Globus pallidus (tissue), 1 donor: ENCODE results near the gene KRTAP3-2.
A peak's percentile ranks its signal among the peaks of the same experiment; 100 is the strongest.
"Not testable (repeated sequence)": the region's sequence is repeated elsewhere in the genome, so short reads cannot be mapped to it uniquely, and the experiment has no call there.

Source experiments
- DNase-seq: peaks from one replicate; pipeline ENCODE4 v3.0.0-alpha.2; 2015; ENCODE audit warnings: low spot score

The KRTAP3-2 gene

GRCh38 chr17:40999563-40999962, at the start of gene KRTAP3-2:
Gene KRTAP3-2 (minus strand): TSS chr17:40999906. CDS start chr17:40999853, 53 bp downstream.
- not testable (repeated sequence) for DNase-seq

- DNase-seq = no peak
These were observed 49.4 kb upstream of the KRTAP3-2 start for GRCh38 chr17:41049110-41049509.

GRCh38 chr17:41048441-41048840, 48.7 kb upstream of the KRTAP3-2 start:
- DNase-seq = no peak

GRCh38 chr17:41046735-41047465, 47.2 kb upstream of the KRTAP3-2 start, which contains the start of gene KRTAP2-1:
Gene KRTAP2-1 (minus strand): TSS chr17:41047316. CDS start chr17:41047267, 49 bp downstream.
- not testable (repeated sequence) for DNase-seq

GRCh38 chr17:41042953-41043352, 43.2 kb upstream of the KRTAP3-2 start:
- DNase-seq = no peak

- DNase-seq = peak; percentile 0
These were observed 41.3 kb upstream of the KRTAP3-2 start, which contains the start of gene KRTAP1-1 for GRCh38 chr17:41040783-41041571. Gene KRTAP1-1 (minus strand): TSS chr17:41041450. CDS start chr17:41041397, 53 bp downstream.

GRCh38 chr17:41037853-41038350, 38.2 kb upstream of the KRTAP3-2 start:
- DNase-seq = no peak

GRCh38 chr17:41034346-41034935, 34.7 kb upstream of the KRTAP3-2 start, which contains the start of gene KRTAP1-3:
Gene KRTAP1-3 (minus strand): TSS chr17:41034874. CDS start chr17:41034821, 53 bp downstream.
- not testable (repeated sequence) for DNase-seq

- DNase-seq = no peak
These were observed 30.0 kb upstream of the KRTAP3-2 start, which contains the start of gene KRTAP1-4 for GRCh38 chr17:41029633-41030245. Gene KRTAP1-4 (minus strand): TSS chr17:41030195. CDS start chr17:41030078, 117 bp downstream.

- no peak for DNase-seq
These were observed 27.2 kb upstream of the KRTAP3-2 start, which contains the start of gene KRTAP1-5 for GRCh38 chr17:41026715-41027471. Gene KRTAP1-5 (minus strand): TSS chr17:41027208. CDS start chr17:41027155, 53 bp downstream.

GRCh38 chr17:41024697-41025096, 25.0 kb upstream of the KRTAP3-2 start:
- no peak for DNase-seq

GRCh38 chr17:41020336-41020735, 20.6 kb upstream of the KRTAP3-2 start:
- DNase-seq = no peak

- no peak for DNase-seq
These were observed 19.7 kb upstream of the KRTAP3-2 start for GRCh38 chr17:41019415-41019814.

- DNase-seq = no peak
These were observed 18.8 kb upstream of the KRTAP3-2 start for GRCh38 chr17:41018541-41018940.

GRCh38 chr17:41016578-41017215, 17.0 kb upstream of the KRTAP3-2 start:
- DNase-seq = no peak

- DNase-seq = no peak
These were observed 15.7 kb upstream of the KRTAP3-2 start for GRCh38 chr17:41015454-41015853.

GRCh38 chr17:41013606-41014005, 13.9 kb upstream of the KRTAP3-2 start:
- no peak for DNase-seq

GRCh38 chr17:41013181-41013580, 13.5 kb upstream of the KRTAP3-2 start:
- DNase-seq = no peak

- no peak for DNase-seq
These were observed 12.8 kb upstream of the KRTAP3-2 start for GRCh38 chr17:41012326-41013120.
